Activated CD8-positive, alpha-beta memory T cell treated with anti-CD3 and anti-CD28 coated beads, Interleukin-2, amount 50 U/mL, for 4 hours (primary cell): ENCODE data around the gene ADAMTS4.

Source experiments
- DNase-seq: peaks from one replicate; pipeline ENCODE4 v3.0.0-alpha.2; 2020

Gene ADAMTS4

GRCh38 chr1:161171696-161172095 is 27.2 kb downstream of the ADAMTS4 start:
- no peak for DNase-seq

DNA sequence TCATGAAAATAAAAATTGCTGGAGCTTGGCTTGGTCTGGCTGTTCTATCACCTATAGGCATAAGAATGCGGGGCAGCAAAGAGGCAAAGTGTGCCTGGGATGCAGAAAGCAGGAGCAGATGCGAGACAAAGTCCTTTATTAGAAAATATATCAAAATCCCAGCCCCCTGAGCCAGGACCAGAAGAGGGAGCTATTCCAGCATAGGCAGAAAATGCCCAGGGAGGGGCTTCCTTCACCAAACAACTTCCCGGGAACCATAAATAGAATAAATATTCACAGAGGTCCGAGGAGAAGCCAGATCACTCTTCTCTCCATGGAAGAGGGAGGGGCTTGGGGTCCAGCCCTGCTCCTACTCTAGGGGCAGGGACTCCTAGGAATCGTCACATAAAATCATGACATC is 27.7 kb downstream of the ADAMTS4 start:
- no peak for DNase-seq

DNA sequence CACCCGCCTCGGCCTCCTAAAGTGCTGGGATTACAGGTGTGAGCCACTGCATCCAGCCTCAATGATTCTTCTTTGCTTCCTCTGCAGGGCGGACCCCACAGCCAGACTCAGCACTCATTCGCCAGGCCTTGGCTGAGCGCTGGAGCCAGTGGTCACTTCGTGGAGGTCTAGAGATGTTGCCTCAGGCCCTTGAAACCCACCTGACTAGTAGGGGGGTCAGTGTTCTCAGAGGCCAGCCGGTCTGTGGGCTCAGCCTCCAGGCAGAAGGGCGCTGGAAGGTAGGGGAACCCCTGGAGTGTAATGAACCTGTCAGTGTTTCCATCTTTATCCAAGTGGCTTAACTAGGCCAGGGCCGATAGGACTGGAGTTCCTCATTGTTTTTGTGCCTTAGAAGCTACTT is 29.9 kb downstream of the ADAMTS4 start:
- no peak for DNase-seq

- DNase-seq: no peak
Observed at GRCh38 chr1:161166669-161167548, 31.9 kb downstream of the ADAMTS4 start.

- peak; percentile 85 for DNase-seq
Observed at GRCh38 chr1:161165742-161166668, 32.8 kb downstream of the ADAMTS4 start, which contains the start of gene PPOX. TSS of gene PPOX (plus strand) at chr1:161166426. CDS start at chr1:161166848, 422 bp downstream.

DNA sequence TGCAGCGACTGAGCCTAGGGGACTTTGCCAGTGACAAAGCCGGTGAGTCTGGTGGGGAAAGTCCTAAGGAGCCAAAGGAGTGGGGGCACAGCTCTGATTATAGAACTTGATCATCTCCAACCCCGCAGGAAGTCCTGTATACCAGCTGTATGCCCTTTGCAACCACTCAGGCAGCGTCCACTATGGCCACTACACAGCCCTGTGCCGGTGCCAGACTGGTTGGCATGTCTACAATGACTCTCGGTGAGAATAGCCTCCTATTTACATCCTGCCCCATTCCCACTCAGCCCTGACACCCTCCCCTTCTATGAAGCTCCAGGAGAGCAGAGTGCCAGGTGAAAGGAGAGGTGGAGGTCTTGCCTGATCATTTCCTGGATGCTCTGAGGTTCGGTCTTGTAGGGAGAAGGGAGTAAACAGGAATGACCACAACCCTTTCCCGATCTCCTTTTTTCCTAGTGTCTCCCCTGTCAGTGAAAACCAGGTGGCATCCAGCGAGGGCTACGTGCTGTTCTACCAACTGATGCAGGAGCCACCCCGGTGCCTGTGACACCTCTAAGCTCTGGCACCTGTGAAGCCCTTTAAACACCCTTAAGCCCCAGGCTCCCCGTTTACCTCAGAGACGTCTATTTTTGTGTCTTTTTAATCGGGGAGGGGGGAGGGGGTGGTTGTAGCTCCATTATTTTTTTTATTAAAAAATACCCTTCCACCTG is 33.8 kb downstream of the ADAMTS4 start:
- DNase-seq: no peak

DNA sequence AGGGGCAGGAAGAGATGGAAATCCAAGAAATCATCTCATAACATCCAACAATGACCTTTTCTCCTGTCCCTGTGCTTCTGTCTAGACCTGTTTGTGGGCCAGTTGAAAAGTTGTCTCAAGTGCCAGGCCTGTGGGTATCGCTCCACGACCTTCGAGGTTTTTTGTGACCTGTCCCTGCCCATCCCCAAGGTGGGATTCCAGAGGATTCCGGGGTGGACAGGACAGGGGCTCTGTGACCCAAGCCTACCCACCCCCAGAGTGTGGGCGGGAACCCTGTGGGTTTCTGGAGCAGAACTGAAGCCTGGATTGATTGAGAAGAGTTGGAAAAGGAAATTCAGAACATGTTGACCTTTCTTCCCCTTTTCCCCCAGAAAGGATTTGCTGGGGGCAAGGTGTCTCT is 35.1 kb downstream of the ADAMTS4 start:
- DNase-seq: no peak

DNA sequence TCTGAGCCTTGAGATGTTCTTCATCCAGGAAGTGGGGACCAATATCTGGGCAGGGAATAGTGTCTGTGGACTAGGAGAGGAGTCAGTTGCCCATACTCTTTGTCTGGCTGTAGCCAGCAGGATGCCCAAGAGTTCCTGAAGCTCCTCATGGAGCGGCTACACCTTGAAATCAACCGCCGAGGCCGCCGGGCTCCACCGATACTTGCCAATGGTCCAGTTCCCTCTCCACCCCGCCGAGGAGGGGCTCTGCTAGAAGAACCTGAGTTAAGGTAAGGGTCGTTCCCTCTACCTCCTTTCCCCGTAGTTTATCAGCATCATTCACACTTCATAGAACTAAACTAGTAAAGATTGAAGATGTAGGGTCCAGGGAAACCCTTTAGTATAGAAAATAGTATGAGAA is 36.0 kb downstream of the ADAMTS4 start:
- no peak for DNase-seq

- no peak for DNase-seq
Observed at GRCh38 chr1:161162052-161162451, 36.8 kb downstream of the ADAMTS4 start.

DNA sequence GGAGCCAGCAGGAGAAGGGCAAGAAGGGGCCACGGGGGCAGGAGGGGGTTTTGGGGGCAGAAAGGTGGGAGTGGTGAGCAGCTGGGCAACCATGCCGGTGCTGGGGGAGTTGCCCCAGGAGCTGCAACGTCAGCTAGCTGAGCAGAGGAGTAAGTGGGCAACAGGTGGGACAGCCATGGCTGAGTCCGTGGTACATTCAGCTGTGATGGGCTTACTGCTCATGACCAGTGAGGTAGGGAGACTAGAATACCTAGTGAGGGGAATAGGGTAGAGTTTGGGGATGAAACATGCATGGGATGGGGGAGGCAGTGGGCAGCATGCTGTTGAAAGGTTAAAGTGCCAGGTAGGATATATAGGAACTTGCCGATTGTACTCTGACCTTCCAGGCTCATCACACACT is 37.2 kb downstream of the ADAMTS4 start:
- no peak for DNase-seq

GRCh38 chr1:161160671-161161145 is 38.1 kb downstream of the ADAMTS4 start:
- no peak for DNase-seq

GRCh38 chr1:161159913-161160243 is 39.0 kb downstream of the ADAMTS4 start:
- DNase-seq: no peak

GRCh38 chr1:161159087-161159912 is 39.6 kb downstream of the ADAMTS4 start, which contains the start of gene USP21:
TSS of gene USP21 (plus strand) at chr1:161159500. CDS start at chr1:161160641, 1,141 bp downstream.
- DNase-seq: peak; percentile 90

DNA sequence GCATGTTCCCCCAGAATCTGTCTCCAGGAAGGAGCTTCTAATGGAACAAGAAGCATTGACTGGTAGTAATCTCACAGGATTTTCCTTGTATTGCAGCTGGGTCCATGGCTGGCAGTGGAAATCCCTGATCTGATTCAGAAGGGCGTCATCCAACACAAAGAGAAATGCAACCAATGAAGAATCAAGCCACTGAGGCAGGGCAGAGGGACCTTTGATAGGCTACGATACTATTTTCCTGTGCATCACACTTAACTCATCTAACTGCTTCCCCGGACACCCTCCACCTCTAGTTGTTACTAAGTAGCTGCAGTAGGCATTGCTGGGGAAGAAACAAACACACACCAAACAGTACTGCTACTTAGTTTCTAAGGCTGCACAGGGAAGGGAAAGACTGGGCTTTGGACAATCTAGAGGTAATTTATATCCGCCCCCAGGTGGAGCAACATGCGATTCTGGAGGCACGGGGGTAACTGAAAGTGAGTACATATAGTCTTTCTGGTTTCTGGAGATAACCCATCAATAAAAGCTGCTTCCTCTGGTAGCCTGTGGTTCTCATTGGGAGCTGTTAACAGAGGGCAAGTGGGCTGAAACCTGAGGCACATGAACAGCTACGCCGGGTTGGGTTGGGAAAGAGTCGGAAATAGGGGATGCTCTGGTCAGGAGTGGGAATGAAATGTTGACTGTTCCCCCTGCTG is 40.4 kb downstream of the ADAMTS4 start:
- DNase-seq: no peak

DNA sequence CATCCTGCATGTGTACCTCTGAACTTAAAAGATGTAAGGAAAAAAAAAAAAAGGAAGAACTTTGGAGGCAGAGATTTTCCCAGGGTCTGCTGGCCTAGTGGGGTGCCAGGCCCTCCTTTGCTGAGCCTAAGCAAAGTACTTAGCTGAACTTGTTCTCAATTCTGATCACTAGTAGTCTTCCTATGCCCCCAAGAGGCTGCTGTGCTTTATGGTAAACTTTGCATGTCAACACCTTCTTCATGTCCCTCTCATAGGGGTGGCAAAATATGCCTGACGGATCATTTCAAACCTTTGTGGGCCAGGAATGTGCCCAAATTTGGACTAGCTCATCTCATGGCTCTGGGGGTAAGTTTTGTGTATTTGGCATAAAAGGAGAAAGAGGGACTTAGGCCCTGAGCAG is 41.0 kb downstream of the ADAMTS4 start:
- no peak for DNase-seq

- peak; percentile 75 for DNase-seq
Observed at GRCh38 chr1:161153682-161154337, 45.0 kb downstream of the ADAMTS4 start, which contains the start of gene UFC1. TSS of gene UFC1 (plus strand) at chr1:161153978. CDS start at chr1:161153998, 20 bp downstream.

DNA sequence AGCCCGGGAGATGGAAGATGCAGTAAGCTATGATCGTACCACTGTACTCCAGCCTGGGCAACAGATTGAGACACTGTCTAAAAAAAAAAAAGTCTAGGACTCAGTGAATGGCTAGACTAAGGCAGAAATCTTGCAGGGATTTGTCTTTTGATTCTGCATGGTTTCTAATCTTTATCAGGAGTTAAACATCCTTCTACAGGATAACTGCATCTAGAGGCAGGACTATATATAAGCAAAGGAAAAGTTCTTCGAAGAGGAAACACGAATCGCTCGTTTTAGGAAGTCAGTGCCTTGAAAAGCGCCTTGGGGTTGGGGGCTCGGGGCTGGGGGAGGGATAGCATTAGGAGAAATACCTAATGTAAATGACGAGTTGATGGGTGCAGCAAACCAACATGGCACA is 45.7 kb downstream of the ADAMTS4 start:
- no peak for DNase-seq

- DNase-seq: no peak
Observed at GRCh38 chr1:161145832-161146231, 53.0 kb downstream of the ADAMTS4 start.

DNA sequence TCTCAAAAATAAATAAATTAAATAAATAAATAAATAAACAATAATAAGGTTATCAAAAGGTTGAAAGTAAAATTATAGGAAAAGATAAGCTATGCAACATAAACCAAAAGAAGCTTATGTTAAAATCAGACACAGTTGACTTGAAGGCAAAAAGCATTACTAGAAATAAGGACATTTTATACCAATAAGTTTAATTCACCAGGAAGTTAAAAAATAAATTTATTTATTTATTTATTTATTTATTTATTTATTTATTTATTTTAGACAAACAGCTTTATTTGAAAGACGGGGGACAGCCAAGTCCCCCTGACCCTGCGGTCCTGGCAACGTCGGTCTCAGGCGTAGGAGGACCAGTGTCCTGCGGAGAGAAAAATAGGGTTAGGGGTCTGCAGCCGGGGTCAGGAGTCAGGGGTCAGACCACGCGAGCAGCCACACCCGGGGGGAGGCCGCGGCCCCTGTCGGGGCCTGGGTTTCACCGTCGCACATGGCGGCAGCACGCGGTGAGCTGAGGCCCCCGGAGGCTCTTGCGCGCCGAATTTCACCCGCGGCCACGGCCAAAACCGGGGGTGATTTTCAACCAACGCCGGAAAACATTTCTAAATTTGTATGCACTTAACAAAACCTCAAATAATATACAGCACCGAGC is 58.0 kb downstream of the ADAMTS4 start:
- DNase-seq: no peak

DNA sequence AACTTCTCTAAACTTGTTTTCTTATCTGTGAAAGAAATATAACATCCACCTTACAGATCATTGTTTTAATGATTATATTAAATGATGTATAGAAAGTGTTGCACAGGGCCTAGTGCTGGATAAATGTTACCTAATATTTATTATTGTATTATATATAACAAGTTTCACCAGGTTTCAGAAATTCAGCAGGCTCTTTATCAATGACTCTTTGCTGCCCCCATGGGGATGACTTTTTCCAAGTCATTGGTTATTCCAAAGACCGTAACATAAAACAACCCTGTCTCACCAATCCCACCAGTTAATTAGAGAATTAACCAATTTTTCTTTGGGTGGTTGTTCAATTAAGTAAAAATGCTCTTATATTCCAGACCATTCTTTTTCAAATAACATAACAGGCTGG is 59.1 kb downstream of the ADAMTS4 start:
- DNase-seq: peak; percentile 45
